Measurements from ENCODE around the gene FXYD1.
A peak's percentile ranks its signal among the peaks of the same experiment; 100 is the strongest.
"Not testable (repeated sequence)": the region's sequence is repeated elsewhere in the genome, so short reads cannot be mapped to it uniquely, and the experiment has no call there.

Gene FXYD1

GRCh38 chr19:35138305-35138892 lies at the start of gene FXYD1:
Gene FXYD1, plus strand, starts transcription at chr19:35138824. Its CDS starts 1,256 bp downstream, at chr19:35140080.
- DNase-seq: no peak

- DNase-seq: no peak
Measured at GRCh38 chr19:35089554-35089953, 49.1 kb upstream of the FXYD1 start.

GRCh38 chr19:35090160-35090505 lies 48.5 kb upstream of the FXYD1 start:
- DNase-seq: no peak

DNA sequence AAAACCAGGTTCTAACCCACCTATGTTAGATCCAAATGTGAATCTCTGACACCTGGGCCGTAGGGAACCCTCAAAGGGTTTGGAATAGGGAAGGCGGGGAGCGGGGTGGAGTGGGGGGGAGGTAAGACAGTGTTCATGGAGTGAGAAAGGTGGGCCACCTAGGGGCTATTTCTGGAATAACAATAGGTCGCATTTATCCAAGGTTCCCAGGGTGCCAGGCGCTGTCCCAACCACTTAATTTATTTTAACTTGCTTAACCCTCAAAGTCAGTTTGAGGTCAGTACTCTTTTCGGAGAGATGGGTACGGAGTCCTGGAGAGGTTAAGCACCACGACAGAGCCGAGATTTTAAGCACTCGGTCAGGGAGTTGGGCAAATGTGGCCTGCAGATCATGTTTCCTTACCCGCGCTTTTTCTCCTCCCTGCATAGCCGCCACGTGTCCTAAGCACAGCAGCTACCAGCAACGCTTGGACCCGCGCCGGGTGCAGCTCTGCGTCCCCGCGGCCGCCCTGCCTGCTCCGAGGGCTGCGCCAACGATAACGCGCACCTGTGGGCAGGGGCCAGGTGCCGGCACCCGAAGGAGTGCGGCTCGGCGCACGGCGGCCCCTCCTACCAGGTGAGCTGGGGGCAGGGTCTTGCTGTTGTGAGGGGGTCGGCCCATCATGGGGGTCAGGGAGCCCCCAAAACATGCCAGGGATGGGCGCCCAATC lies 48.0 kb upstream of the FXYD1 start:
- DNase-seq: peak; percentile 28

DNA sequence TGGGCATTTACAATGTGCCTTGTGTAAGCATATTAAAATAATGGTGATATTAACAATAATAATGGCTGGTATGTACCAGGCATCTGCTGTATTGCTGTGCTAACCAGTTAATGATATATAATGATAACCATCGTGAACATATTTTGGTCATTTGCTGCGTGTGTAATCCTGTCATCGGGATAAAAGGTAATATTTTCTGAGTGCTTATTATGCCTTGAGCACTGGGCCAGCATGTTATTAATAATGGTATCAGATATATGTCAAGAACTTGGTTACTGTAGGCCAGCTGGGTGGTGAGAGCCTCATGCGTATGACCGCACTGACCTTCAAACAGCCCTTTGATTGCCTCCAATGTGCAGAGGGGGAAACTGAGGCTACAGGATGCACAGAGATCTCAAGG lies 45.2 kb upstream of the FXYD1 start:
- no peak for DNase-seq

DNA sequence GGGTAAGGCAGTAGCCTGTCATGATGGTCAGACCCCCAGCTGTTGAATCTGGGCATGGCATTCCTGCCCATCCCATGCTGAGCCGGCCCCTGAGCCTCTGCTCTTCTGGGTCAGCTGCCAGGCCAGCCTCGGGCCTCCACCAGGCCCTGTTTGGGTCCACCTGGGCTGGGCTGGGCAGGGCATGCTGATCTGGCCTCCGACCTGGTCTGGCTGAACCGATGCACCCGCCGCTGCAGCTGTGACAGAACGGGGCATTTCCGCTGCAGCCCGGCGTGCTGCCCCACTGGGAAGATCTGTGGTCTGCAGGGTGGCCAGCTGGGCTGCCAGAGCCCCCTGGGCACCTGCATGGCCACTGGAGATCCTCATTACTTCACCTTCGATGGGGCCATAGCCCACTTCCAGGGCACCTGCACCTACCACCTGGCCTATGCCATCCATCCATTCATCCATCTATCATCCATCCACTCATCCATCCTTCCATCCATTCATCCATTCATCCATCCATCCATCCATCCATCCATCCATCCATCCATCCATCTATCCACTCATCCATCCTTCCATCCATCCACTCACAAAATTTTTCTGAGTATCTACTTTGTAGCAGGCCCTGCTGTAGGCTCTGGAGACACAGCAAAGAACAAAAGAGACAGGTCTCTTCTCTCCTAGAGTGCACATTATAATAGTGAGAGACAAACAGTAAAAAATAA lies 44.5 kb upstream of the FXYD1 start:
- no peak for DNase-seq

- DNase-seq: no peak
Measured at GRCh38 chr19:35094656-35095055, 44.0 kb upstream of the FXYD1 start.

DNA sequence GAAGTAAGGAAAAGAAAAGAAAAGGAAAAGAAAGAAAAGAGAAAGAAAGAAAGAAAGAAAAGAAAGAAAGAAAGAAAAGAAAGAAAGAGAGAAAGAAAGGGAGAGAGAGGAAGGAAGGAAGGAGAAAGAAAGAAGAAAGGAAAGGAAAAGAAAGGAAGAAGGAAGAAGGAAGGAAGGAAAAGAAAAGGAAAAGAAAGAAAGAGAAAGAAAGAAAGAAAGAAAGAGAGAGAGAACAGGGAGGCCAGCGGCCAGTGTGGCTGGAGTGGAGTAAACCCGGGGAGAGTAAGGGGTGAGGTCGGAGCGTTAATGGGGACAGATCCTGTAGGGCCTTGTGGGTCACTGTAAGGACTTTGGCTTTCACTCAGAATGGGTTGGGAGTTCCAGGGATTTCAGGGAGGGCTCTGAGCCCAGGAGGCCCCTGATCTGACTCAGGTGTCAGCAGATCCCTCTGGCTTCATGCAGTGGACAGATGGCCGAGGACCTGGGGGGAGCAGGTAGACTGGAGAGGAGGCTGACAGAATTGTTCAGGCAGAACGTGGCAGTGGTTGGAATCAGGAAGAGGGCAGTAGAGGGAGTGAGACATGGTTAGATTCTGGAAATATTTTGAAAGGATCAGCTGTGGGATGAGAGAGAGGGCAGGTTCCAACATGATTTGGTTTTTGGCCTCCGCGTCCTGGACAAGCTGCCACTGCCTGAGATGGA lies 42.8 kb upstream of the FXYD1 start:
- DNase-seq: no peak

DNA sequence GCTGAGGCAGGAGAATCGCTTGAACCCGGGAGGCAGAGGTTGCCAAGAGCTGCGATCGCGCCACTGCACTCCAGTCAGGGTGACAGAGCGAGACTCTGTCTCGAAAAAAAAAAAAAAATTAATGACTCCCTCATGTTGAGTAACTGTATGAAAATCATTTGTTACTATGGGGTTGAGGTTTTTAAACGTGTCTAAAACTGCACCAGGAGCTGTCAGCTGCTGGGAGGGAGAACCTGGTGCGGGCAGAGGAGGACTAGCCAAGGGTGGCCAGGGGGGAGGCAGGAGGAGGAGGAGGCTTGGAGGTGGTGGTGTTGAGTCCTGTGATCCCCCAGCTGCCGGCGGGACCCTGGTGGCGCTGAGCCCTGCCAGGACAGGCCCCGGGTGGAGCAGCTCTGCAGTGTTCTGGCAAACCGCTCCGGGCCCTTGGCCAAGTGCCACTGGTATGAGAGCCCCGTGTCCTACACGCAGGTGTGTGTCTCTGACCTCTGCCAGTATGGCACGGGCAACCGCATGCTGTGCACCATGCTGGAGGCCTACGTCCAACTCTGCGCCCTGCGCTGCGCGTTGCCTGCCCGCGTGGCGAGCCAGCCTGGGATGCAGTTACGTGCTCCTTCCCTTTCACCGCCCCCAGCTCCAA lies 40.1 kb upstream of the FXYD1 start:
- no peak for DNase-seq

DNA sequence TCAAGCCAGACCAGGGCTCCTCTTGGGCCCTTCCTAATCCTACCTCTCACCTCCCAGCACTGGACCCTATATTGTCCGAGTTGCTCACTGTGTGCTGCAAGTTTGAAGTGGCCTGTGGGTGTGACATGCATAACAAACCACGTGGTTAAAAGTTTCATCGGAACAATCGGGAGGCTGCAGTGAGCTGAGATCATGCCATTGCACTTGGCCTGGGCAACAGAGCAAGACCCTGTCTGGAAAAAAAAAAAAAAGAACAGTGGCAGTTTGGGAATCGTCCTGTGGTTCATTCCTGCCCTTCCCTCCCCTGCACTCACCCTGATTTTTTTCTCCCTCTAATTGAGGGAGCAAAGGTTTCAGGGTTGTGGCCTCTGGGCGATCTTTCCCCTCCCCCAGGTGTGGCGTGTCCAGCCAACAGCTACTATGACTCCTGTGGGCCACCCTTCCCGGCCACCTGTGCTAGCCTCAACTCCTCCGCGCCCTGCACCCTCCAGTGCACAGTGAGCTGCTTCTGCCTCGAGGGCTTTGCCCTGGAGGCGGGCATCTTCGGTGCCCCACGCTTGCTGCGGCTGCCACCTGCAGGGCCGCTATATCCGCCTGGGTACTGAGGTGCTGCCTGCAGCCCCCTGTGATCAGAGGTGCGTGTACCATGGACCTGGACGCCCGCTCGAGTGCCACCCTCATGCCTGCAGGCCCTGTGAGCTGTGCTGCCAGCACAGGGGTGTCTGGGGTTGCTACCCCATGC lies 39.3 kb upstream of the FXYD1 start:
- no peak for DNase-seq

- DNase-seq: no peak
Measured at GRCh38 chr19:35099897-35100275, 38.7 kb upstream of the FXYD1 start.

GRCh38 chr19:35100588-35101533 lies 37.8 kb upstream of the FXYD1 start:
- DNase-seq: no peak

DNA sequence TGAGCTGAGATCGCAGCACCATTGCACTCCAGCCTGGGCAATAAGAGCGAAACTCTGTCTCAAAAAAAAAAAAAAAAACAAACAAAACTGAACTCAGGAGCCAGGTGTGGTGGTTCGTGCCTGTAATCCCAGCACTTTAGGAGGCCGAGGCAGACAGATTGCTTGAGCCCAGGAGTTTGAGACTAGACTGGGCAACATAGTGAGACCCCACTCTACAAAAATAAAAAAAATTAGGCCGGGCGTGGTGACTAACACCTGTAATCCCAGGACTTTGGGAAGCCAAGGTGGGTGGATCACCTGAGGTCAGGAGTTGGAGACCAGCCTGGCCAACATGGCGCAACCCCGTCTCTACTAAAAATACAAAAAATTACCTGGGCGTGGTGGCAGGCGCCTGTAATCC lies 36.7 kb upstream of the FXYD1 start:
- DNase-seq: not testable (repeated sequence)

- not testable (repeated sequence) for DNase-seq
Measured at GRCh38 chr19:35103614-35104013, 35.0 kb upstream of the FXYD1 start.

DNA sequence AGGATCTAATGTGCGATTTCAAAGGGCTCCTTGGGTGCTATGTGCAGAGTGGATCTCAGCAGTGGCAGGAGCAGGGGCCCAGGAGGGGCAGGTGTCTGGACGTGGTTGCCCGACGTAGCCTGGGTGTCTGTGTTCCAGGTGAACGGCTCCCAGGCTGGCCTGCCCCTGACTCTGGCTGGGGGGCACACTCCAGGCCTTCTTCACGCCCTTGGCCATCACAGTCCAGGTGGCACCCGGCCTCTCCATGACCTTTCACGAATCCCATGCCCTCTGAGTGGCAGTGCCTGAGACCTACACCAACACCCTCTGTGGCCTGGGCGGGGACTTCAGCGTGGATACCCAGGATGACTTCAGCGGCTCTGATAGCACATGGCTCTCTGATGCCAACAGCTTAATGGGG lies 34.3 kb upstream of the FXYD1 start:
- DNase-seq: no peak

DNA sequence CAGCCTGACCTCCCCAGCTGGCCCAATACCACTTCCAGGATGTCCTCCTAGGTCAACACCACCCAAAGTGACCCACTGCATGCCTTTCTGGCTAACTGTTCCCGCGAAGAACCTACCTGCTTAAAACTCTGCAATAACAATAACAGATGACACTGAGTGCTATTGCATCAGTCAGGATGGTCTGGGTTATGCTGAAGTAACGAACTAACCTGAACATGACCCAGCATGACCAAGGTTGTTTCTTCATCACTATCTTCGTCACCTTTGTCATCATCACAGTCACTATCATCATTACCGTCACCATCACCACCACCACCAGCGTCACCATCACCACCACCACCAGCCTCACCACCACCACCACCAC lies 33.6 kb upstream of the FXYD1 start:
- DNase-seq: no peak

DNA sequence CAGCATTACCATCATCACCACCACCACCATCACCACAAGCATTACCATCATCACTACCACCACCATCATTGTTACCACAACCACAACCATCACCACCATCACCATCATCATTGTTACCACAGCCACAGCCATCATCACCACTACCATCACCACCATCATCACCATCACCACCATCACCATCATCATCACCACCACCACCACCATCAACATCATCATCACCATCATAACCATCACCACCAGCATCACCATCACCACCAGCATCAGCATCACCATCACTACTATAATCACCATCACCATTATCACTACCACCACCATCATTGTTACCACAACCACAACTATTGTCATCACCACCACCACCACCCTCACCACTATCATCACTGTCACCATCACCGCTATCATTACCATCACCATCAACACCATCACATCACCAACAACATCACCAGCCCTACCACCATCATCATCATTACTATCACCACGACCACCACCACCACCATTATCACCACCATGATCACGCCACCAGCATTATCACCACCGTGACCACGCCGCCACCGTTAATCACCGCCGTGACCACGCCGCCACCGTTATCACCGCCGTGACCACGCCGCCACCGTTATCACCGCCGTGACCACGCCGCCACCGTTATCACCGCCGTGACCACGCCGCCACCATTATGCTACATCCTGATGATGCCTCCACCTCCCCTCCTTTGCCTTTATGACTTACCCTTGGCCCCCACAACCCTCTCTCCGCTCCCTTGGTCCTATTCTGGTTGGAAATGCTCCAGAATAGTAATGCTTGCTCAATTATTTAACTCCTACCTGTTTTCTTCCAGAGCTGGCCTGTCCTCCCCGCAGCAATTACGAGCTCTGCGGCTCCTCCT lies 33.0 kb upstream of the FXYD1 start:
- no peak for DNase-seq

GRCh38 chr19:35106291-35106583 lies 32.4 kb upstream of the FXYD1 start:
- no peak for DNase-seq

GRCh38 chr19:35106898-35107541 lies 31.6 kb upstream of the FXYD1 start:
- DNase-seq: no peak

- no peak for DNase-seq
Measured at GRCh38 chr19:35107545-35107944, 31.1 kb upstream of the FXYD1 start.
